Stomach (tissue), 9 donors: ENCODE measurements around the gene LSAMP. TPM values are rescaled to one million over a fixed set of nuclear protein-coding genes. Genes with fewer than 3 reads are reported as not detected.

ENCODE experiments used
- DNase-seq, 2 donors: peaks; one replicate each; pipeline versions ENCODE4 v3.0.0 to v3.0.0-alpha.2; 2013 to 2019
- H3K27ac ChIP-seq, 5 donors: fragments of 200-600 bp in 4 of 5; sonication (generic) in 4 of 5; one replicate each; pipeline ENCODE4 v1.5.1; 2013 to 2019; ENCODE audit warnings: mild to moderate bottlenecking in 1 of 5, moderate library complexity in 1 of 5
- H3K27me3 ChIP-seq, 3 donors: fragments of 200-600 bp; sonication (generic); one replicate each; pipeline ENCODE4 v1.5.1; 2017 to 2019; ENCODE audit warnings: mixed run types in 1 of 3
- H3K36me3 ChIP-seq, 4 donors: fragments of 200-600 bp; sonication (generic); 1 replicate in 3 of 4; 2 replicates in 1 of 4; pipeline ENCODE4 v1.5.1; 2016 to 2019
- H3K4me1 ChIP-seq, 4 donors: fragments of 200-600 bp; sonication (generic); one replicate each; pipeline ENCODE4 v1.5.1; 2016 to 2019
- H3K4me3 ChIP-seq, 4 donors: fragments of 200-600 bp; sonication (generic) in 3 of 4; one replicate each; pipeline ENCODE4 v1.5.1; 2016 to 2019; ENCODE audit warnings: mild to moderate bottlenecking in 1 of 4
- H3K9me3 ChIP-seq, 4 donors: fragments of 200-600 bp; sonication (generic); one replicate each; pipeline ENCODE4 v1.5.1; 2016 to 2019
- CTCF ChIP-seq, 7 experiments: fragments of 450-650 bp in 4 of 7; fragments of 200-600 bp in 3 of 7; sonication (generic) in 3 of 7; IDR thresholded peaks; one replicate each; pipeline ENCODE4 v1.5.1; 2016 to 2019; ENCODE audit warnings: antibody characterized with exemption in 7 of 7, control low read depth in 2 of 7, mild to moderate bottlenecking in 1 of 7
- EP300 ChIP-seq: sonication (generic); formaldehyde crosslinking; IDR thresholded peaks from one replicate; pipeline ENCODE4 v1.6.1; 2017; ENCODE audit warnings: antibody characterized with exemption
- POLR2A ChIP-seq, 4 donors: fragments of 450-650 bp; IDR thresholded peaks; one replicate each; pipeline ENCODE4 v1.6.1; 2016; ENCODE audit warnings: antibody characterized with exemption in 4 of 4, control low read depth in 2 of 4, mild to moderate bottlenecking in 1 of 4, moderate library complexity in 1 of 4
- POLR2AphosphoS5 ChIP-seq, 3 donors: sonication (generic); formaldehyde crosslinking; IDR thresholded peaks; one replicate each; pipeline ENCODE4 v1.6.1; 2016; ENCODE audit warnings: antibody characterized with exemption in 3 of 3
- WGBS, 5 donors: extraction: QIAGEN DNeasy Blood & Tissue Kit in 3 of 5; methylation state at CpG; one replicate each; pipeline versions ENCODE4 v1.1.5 to v1.1.7; 2013 to 2018; 5-methylcytosine and 5-hydroxymethylcytosine counted together
- intact Hi-C: fragments of 100-400 bp; cut with DNase I; formaldehyde crosslinking; loops from one replicate; pipeline ENCODE4 v1.15.1; 2023; ENCODE audit warnings: low total_unique reads
- polyA plus RNA-seq, 3 donors: library from polyadenylated mRNA; stranded (reverse); fragments of 200-250 nt; gene quantifications; one replicate each; pipeline ENCODE4 v1.2.3, GENCODE V29; 2013
- total RNA-seq, 5 donors: library from RNA; depleted of rRNA; stranded (reverse); fragments of >200 nt; gene quantifications; one replicate each; pipeline versions ENCODE4 v1.1.0 to v1.2.3, GENCODE V29; 2014 to 2016
- donor health status: healthy with polysubstance abuse.
- donor health status: Bipolar disorder and iron deficiency.
- donor health status: healthy.

LSAMP gene
- total and polyA plus RNA-seq, 8 donors, result 1.1 to 20.7 (median 1.7) TPM

GRCh38 chr3:116374901-116375300 lies 70.4 kb downstream of the LSAMP start:
- Histone ChIP-seq H3K27ac (no peak overlapping the region), H3K9me3 (no peaks in the 10 kb centered on the region), H3K27me3 (no peaks in the 10 kb centered on the region), H3K4me1 (no peaks in the 10 kb centered on the region), H3K4me3 (no peak overlapping the region), H3K36me3 (no peaks in the 10 kb centered on the region)
- 47 to 70% (median 54%) methylated on average over 2 of the region's 2 CpGs for WGBS, 5 donors
- TF ChIP-seq EP300 (no peak), POLR2AphosphoS5 (IDR thresholded peaks at IDR 0.05) (no peak), POLR2A (IDR thresholded peaks at IDR 0.05) (no peak), CTCF (IDR thresholded peaks at IDR 0.05) (no peak)
- no peak for DNase-seq
- intact Hi-C loops, result no loop called here

GRCh38 chr3:116367761-116368395 lies 77.4 kb downstream of the LSAMP start:
- TF ChIP-seq EP300 (no peak), POLR2A (IDR thresholded peaks at IDR 0.05) (no peak), POLR2AphosphoS5 (IDR thresholded peaks at IDR 0.05) (no peak), CTCF (IDR thresholded peaks at IDR 0.05) (no peak)

GRCh38 chr3:116356056-116356455 lies 89.2 kb downstream of the LSAMP start:
- H3K27ac ChIP-seq, result no peak overlapping the region
- H3K4me3 ChIP-seq, result no peak overlapping the region
- H3K27me3 ChIP-seq, result no peaks in the 10 kb centered on the region
- H3K9me3 ChIP-seq, result no peaks in the 10 kb centered on the region
- H3K4me1 ChIP-seq, result no peaks in the 10 kb centered on the region
- WGBS, 5 donors, result 92 to 100% (median 97%) methylated on average over 2 of the region's 2 CpGs
- intact Hi-C loops, result no loop called here
- H3K36me3 ChIP-seq, result no peaks in the 10 kb centered on the region
- TF ChIP-seq POLR2A (IDR thresholded peaks at IDR 0.05) (no peak), EP300 (no peak), POLR2AphosphoS5 (IDR thresholded peaks at IDR 0.05) (no peak), CTCF (IDR thresholded peaks at IDR 0.05) (no peak)
- DNase-seq, result no peak

More at GRCh38 chr3:116367761-116368395, 77.4 kb downstream of the LSAMP start:
- Histone ChIP-seq H3K27ac (no peak overlapping the region), H3K27me3 (no peaks in the 10 kb centered on the region), H3K4me1 (no peaks in the 10 kb centered on the region), H3K36me3 (no peaks in the 10 kb centered on the region), H3K4me3 (no peak overlapping the region), H3K9me3 (no peaks in the 10 kb centered on the region)
- no peak for DNase-seq
- WGBS, 5 donors, result 62 to 74% (median 68%) methylated on average over 9 of the region's 9 CpGs
- intact Hi-C loops, result no loop called here

- TF ChIP-seq EP300, result no peak
- TF ChIP-seq POLR2AphosphoS5 (IDR thresholded peaks at IDR 0.05), result no peak
- TF ChIP-seq CTCF (IDR thresholded peaks at IDR 0.05), result no peak
- no peak for TF ChIP-seq POLR2A (IDR thresholded peaks at IDR 0.05)
- no peaks in the 10 kb centered on the region for H3K4me1 ChIP-seq
- no peak overlapping the region for H3K4me3 ChIP-seq
- no peak for DNase-seq
- no peaks in the 10 kb centered on the region for H3K9me3 ChIP-seq
- H3K36me3 ChIP-seq, result no peaks in the 10 kb centered on the region
- no peak overlapping the region for H3K27ac ChIP-seq
- no peaks in the 10 kb centered on the region for H3K27me3 ChIP-seq
- intact Hi-C loops, result no loop called here
These were observed 90.9 kb downstream of the LSAMP start for GRCh38 chr3:116354382-116354781.
